PC-3 (cell line): ENCODE data around the gene RFTN1. TPM values are rescaled to one million over a fixed set of nuclear protein-coding genes. Genes with fewer than 3 reads are reported as not detected.

Experiments used
- ATAC-seq: fragments of 200-7000 bp; cut with Tn5 transposase; 2 replicates; pipeline ENCODE4 v1.9.1; 2020; ENCODE audit warnings: mild to moderate bottlenecking, moderate library complexity
- BruUV-seq: library from RNA; stranded (reverse); fragments of 400-500 nt; replicated peaks from 2 replicates; lab custom pipeline; 2021; lab: Mats Ljungman, UMichigan
- CTCF ChIA-PET: fragments of 300-600 bp; sonication (Branson Sonifier 250); formaldehyde crosslinking; loops from one replicate; lab custom pipeline; 2022; ENCODE audit warnings: antibody characterized with exemption; lab: Charles Lee
- POLR2A ChIA-PET: fragments of 300-600 bp; sonication (Branson Sonifier 250); formaldehyde crosslinking; loops from one replicate; lab custom pipeline; 2022; ENCODE audit warnings: antibody characterized with exemption; ENCODE audit not compliant: unreplicated experiment; lab: Charles Lee
- DNase-seq: peaks from one replicate; pipeline ENCODE4 v3.0.0-alpha.2; 2015
- H2AFZ ChIP-seq: fragments of 300-600 bp; sonication (generic); 2 replicates; pipeline ENCODE4 v1.6.0; 2016; ENCODE audit warnings: antibody characterized with exemption, low read length
- H3F3A ChIP-seq: fragments of 300-600 bp; sonication (generic); one replicate; pipeline ENCODE4 v1.6.0; 2017; ENCODE audit warnings: antibody characterized with exemption, low read length, control low read depth, mild to moderate bottlenecking; ENCODE audit not compliant: unreplicated experiment
- H3K27ac ChIP-seq: fragments of 300-600 bp; sonication (generic); 2 replicates; pipeline ENCODE4 v1.5.1; 2016; ENCODE audit warnings: mild to moderate bottlenecking, low read length
- H3K27me3 ChIP-seq: fragments of 300-600 bp; sonication (generic); 2 replicates; pipeline ENCODE4 v1.6.1; 2016; ENCODE audit warnings: low read length, mixed read lengths
- H3K36me3 ChIP-seq: fragments of 300-600 bp; sonication (generic); 2 replicates; pipeline ENCODE4 v1.6.1; 2016; ENCODE audit warnings: low read depth, mixed run types, low read length, mixed read lengths
- H3K4me1 ChIP-seq: fragments of 300-600 bp; sonication (generic); 2 replicates; pipeline ENCODE4 v1.5.1; 2016; ENCODE audit warnings: low read length; ENCODE audit not compliant: insufficient read depth
- H3K4me2 ChIP-seq: fragments of 300-600 bp; sonication (generic); 2 replicates; pipeline ENCODE4 v1.6.0; 2016; ENCODE audit warnings: low read length
- H3K4me3 ChIP-seq: fragments of 300-600 bp; sonication (generic); 2 replicates; pipeline ENCODE4 v1.5.1; 2016; ENCODE audit warnings: mild to moderate bottlenecking, low read length, mixed read lengths
- H3K79me2 ChIP-seq: fragments of 300-600 bp; sonication (generic); 2 replicates; pipeline ENCODE4 v1.6.1; 2017; ENCODE audit warnings: low read length, mixed read lengths
- H3K9ac ChIP-seq: fragments of 300-600 bp; sonication (generic); 2 replicates; pipeline ENCODE4 v1.6.0; 2016; ENCODE audit warnings: mild to moderate bottlenecking, low read length
- H3K9me2 ChIP-seq: fragments of 300-600 bp; sonication (generic); replicated peaks from 2 replicates; pipeline ENCODE4 v1.6.1; 2016; ENCODE audit warnings: mixed run types, low read length, mixed read lengths
- H3K9me3 ChIP-seq: fragments of 300-600 bp; sonication (generic); 2 replicates; pipeline ENCODE4 v1.6.1; 2016; ENCODE audit warnings: low read length, mixed read lengths
- H4K20me1 ChIP-seq: fragments of 300-600 bp; sonication (generic); 2 replicates; pipeline ENCODE4 v1.6.1; 2016; ENCODE audit warnings: low read length, mixed read lengths
- CTCF ChIP-seq: fragments of 300-600 bp; sonication (generic); conservative IDR thresholded peaks from 2 replicates; pipeline ENCODE4 v1.5.1; 2017; ENCODE audit warnings: antibody characterized with exemption, low read depth, mild to moderate bottlenecking, low read length
- EZH2 ChIP-seq: fragments of 300-600 bp; sonication (generic); IDR thresholded peaks from one replicate; pipeline ENCODE4 v1.6.1; 2017; ENCODE audit warnings: antibody characterized with exemption, mild to moderate bottlenecking, low read length; ENCODE audit not compliant: unreplicated experiment
- EZH2phosphoT487 ChIP-seq: fragments of 300-600 bp; sonication (generic); IDR thresholded peaks from 2 replicates; pipeline ENCODE4 v1.6.1; 2018; ENCODE audit warnings: mild to moderate bottlenecking, antibody characterized with exemption, low read length, borderline replicate concordance
- intact Hi-C: fragments of 100-400 bp; cut with micrococcal nuclease; formaldehyde crosslinking; loops from 2 replicates; pipeline ENCODE4 v1.9.0; 2023
- total RNA-seq: library from RNA; depleted of rRNA; stranded (reverse); fragments of >200 nt; gene quantifications from 2 replicates; pipeline ENCODE4 v1.2.3, GENCODE V29; 2014

Gene RFTN1
- total RNA-seq, 1 experiment from 2014 or later, result 9.7 TPM

- Histone ChIP-seq H4K20me1 (no peaks in the 10 kb centered on the region), H3K4me1 (peaks cover under 1% of the 10 kb centered on the region; the same call in 1 of the 2 replicates), H3K9ac (no peak overlapping the region), H3K36me3 (no peaks in the 10 kb centered on the region), H2AFZ (no peak overlapping the region), H3K9me3 (no peaks in the 10 kb centered on the region), H3K4me3 (no peak overlapping the region), H3K27me3 (no peaks in the 10 kb centered on the region), H3F3A (no peaks in the 10 kb centered on the region), H3K79me2 (no peaks in the 10 kb centered on the region), H3K9me2 (no peaks in the 10 kb centered on the region), H3K4me2 (no peak overlapping the region), H3K27ac (no peak overlapping the region)
- intact Hi-C loops, result no loop called here
- CTCF ChIA-PET, result no interaction called here
- no peak for DNase-seq
- no peak for ATAC-seq
- POLR2A ChIA-PET, result no interaction called here
- TF ChIP-seq EZH2, result no peak
- TF ChIP-seq CTCF, result no peak
- TF ChIP-seq EZH2phosphoT487, result no peak
- BruUV-seq, result no TSS peak
Measured at GRCh38 chr3:16501376-16501775, 12.1 kb downstream of the RFTN1 start.

DNA sequence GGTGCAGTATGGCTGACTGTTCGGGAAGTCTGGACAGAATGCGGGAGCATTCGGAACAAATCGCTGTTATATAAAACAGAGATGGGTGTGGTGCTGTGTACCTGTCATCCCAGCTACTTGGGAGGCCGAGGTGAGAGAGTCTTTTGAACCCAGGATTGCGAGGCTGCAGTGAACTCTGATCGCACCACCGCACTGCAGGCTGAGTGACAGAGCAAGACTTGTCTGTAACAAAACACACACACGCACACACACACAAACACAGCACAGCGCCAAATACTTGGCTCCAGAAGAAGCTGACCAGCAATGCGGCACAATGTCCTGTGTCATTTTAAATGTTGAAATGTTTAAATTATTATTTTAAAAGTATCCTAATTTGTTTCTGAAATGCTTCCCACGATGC, 12.6 kb downstream of the RFTN1 start:
- no peak overlapping the region for H2AFZ ChIP-seq
- no peak overlapping the region for H3K9ac ChIP-seq
- ChIA-PET CTCF (no interaction called here), POLR2A (no interaction called here)
- no TSS peak for BruUV-seq
- H3K27ac ChIP-seq, result no peak overlapping the region
- DNase-seq, result no peak
- intact Hi-C loops, result no loop called here
- H4K20me1 ChIP-seq, result no peaks in the 10 kb centered on the region
- no peaks in the 10 kb centered on the region for H3K79me2 ChIP-seq
- no peak overlapping the region for H3K4me3 ChIP-seq
- H3K4me2 ChIP-seq, result no peak overlapping the region
- no peak for TF ChIP-seq CTCF
- no peak for TF ChIP-seq EZH2phosphoT487
- TF ChIP-seq EZH2, result no peak
- ATAC-seq, result no peak
- peaks cover 5% of the 10 kb centered on the region; the same call in 1 of the 2 replicates for H3K4me1 ChIP-seq
- H3K27me3 ChIP-seq, result no peaks in the 10 kb centered on the region
- H3K9me3 ChIP-seq, result no peaks in the 10 kb centered on the region
- no peaks in the 10 kb centered on the region for H3K36me3 ChIP-seq
- no peaks in the 10 kb centered on the region for H3K9me2 ChIP-seq
- no peaks in the 10 kb centered on the region for H3F3A ChIP-seq

DNA sequence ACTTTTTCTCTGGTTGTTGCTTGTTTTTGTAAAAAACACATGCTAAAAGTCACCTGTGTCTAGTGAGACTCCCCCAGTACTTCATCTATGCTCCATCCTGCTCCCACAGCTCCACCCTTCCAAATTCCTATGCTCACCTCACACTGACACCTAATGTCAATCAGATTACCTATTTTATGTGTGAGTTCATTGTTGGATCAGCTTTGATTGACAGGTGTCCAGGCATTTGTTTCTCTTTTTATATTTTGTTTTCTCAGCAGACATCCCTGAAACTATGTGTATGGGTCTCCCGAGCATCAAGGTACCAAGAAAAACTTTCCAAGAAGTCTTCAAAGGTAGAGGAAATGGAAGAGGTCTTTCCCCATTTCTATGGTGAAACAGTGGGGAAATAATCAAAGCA, 13.4 kb downstream of the RFTN1 start:
- H3K27ac ChIP-seq, result no peak overlapping the region
- H3K9me3 ChIP-seq, result no peaks in the 10 kb centered on the region
- no peak overlapping the region for H2AFZ ChIP-seq
- H3K79me2 ChIP-seq, result no peaks in the 10 kb centered on the region
- no peaks in the 10 kb centered on the region for H4K20me1 ChIP-seq
- H3K27me3 ChIP-seq, result no peaks in the 10 kb centered on the region
- TF ChIP-seq CTCF (no peak), EZH2 (no peak), EZH2phosphoT487 (no peak)
- ChIA-PET POLR2A (no interaction called here), CTCF (no interaction called here)
- no peak overlapping the region for H3K9ac ChIP-seq
- no peaks in the 10 kb centered on the region for H3K9me2 ChIP-seq
- H3F3A ChIP-seq, result no peaks in the 10 kb centered on the region
- ATAC-seq, result no peak
- no peak overlapping the region for H3K4me2 ChIP-seq
- DNase-seq, result no peak
- no peak overlapping the region for H3K4me3 ChIP-seq
- H3K4me1 ChIP-seq, result peaks cover 5% of the 10 kb centered on the region; the same call in 1 of the 2 replicates
- intact Hi-C loops, result no loop called here
- H3K36me3 ChIP-seq, result no peaks in the 10 kb centered on the region
- no TSS peak for BruUV-seq
